GM21619 (cell line): ENCODE measurements around the gene B3GAT1.

ENCODE experiments used
- ATAC-seq: cut with Tn5 transposase; IDR thresholded peaks from one replicate; pipeline ENCODE4 v1.9.1; 2021; ENCODE audit not compliant: unreplicated experiment

B3GAT1 gene

GRCh38 chr11:134413043-134413825 lies 1.2 kb upstream of the B3GAT1 start:
- ATAC-seq: no peak

DNA sequence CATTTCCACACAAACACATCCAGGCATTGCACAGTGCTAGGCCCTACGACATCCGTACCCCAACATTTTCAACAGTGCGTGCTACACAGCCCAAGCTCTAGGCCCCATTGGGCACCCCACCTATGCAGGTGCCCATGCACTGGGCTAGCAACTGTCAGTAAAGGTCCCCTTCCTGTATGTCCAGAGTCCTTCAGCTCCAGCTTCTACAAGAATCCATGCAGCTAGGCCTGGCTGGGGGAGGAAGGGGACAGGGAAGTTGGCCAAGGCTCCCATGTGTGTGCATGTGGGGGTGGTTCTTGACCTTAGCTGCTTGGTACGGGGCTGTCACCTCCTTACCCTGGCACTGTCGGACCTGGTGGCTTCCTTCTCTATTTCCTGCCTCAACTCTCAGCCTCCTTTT lies 1.3 kb downstream of the B3GAT1 start:
- ATAC-seq: no peak

DNA sequence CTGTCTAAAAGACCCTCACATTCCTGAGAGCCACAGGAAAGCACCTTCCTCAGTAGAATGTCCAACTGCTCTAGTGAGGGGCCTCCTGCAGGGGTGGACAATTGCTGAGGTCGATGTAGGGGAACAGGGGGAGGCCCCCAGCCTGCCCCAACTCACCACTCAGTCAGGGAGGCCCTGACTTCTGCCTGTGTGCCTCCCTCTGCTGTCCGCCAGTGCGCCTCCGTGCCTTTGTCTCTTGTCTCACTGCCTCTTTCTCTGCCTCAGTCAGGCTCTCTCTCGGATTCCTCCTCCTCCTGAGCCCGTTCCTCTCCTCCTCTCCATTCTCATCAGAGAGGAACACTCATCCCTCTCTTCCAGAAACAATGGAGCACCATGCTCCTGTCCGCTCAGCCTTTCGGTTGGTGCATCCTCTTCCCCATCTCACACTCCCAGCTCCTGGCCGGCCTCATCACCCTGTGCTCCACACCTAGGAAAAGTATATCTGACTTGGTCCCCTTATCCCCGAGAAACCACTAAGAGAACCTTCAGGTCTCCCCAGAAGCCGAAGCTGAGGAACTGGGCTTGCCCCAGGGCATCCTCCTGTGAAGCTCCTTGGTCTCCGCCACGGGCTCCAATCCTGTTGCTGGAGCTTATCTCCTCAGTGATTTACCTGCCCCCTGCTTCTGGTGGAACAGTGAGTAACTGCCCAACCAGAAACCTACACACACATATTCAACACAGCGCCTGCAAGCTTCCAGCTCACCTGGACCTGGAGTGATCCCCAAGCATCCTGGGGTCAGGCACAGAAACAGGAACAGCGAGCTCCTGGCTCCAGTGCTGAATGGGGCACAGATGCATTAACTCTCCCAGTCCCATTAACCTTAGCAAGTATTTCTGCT lies 2.3 kb downstream of the B3GAT1 start:
- ATAC-seq: no peak

- ATAC-seq: no peak
Observed at GRCh38 chr11:134407923-134408322, 4.1 kb downstream of the B3GAT1 start.

DNA sequence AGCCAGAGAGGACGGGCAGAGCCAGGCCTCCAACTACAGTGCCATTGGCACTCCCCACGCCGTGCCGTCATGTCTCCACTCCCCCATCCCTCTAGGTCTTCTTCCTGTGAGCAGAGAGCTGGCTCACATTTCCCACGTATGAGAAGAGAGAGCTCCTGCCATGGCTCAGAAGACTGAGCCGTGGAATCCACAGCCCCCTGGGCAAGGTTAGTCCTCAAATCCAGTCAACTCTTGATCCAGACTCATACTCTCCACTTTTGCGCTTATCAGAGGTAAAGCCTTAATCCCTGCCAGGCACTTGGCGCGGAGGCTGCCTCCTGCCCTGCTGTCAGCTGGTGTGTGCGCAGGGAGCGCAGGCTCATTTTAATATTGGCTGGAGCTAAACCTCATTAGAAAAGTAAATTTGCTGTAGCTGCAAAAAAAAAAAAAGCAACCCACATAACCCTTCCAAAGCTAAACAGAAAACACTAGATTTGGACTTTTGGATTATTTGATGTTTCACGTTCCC lies 4.7 kb downstream of the B3GAT1 start:
- no peak for ATAC-seq

DNA sequence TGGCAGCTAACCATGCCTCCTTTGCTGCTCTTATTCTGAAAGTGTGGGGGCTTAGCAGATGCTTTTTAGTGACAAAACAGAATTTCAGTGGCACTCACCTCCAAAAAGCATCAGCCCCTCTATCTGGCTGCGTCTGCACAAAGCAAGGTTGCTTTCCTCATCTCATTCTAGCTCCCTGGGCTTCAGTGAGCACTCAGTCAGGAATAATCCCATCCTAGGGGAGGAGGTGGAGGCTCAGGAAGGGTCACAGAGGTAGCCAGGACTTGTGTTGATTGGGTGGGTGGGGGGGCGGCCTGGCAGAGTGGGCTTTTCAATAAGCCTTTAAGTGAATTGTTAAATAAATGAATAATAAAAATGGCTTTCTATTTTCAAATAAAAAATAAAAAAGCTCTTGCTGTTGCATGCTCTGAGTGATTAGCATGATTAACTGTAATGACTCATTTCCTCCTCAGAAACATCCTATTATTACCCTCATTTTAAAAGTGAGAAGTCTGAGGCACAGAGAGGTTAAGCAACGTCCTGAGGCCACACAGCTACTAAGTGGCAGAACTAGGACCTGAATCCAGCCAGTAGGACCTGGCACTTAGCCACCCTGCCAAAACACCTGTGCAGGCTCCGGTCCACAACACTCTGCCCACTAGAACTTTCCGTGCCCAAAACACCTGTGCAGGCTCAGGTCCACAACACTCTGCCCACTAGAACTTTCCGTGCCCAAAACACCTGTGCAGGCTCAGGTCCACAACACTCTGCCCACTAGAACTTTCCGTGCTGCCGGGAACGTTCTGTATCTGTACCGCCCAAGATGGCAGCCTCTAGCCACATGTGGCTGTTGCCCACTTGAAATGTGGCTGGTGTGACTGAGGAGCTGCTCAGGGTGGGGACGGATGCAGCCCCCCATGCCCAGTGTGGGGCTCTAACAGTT lies 5.5 kb downstream of the B3GAT1 start:
- no peak for ATAC-seq

- ATAC-seq: no peak
Observed at GRCh38 chr11:134405841-134406240, 6.2 kb downstream of the B3GAT1 start.

DNA sequence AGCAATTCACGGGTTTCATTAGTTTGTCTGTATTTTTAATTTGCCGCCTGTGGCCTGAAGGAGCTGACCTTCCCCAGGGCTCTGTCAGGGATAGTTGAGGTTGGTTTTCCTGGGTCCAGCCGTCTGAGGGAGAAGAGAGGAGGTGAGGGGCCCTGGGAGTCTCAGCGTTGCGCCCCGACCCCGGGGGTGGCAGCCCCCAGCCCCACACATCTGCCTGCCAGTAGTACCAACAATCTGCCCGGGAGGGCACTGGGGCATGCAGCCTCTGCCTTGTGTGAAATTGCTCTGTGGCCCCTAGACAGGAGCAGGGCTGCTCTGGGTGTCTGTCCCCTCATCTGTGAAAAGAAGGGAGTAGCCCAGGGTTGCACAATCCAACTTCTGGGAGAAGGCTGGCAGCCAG lies 6.6 kb downstream of the B3GAT1 start:
- no peak for ATAC-seq

- ATAC-seq: no peak
Observed at GRCh38 chr11:134404575-134405341, 7.3 kb downstream of the B3GAT1 start.

GRCh38 chr11:134402910-134403309 lies 9.1 kb downstream of the B3GAT1 start:
- no peak for ATAC-seq

GRCh38 chr11:134401825-134402809 lies 9.9 kb downstream of the B3GAT1 start:
- no peak for ATAC-seq

GRCh38 chr11:134399996-134400395 lies 12.0 kb downstream of the B3GAT1 start:
- ATAC-seq: no peak

- ATAC-seq: no peak
Observed at GRCh38 chr11:134399293-134399654, 12.8 kb downstream of the B3GAT1 start.

GRCh38 chr11:134398644-134399292 lies 13.3 kb downstream of the B3GAT1 start:
- no peak for ATAC-seq

DNA sequence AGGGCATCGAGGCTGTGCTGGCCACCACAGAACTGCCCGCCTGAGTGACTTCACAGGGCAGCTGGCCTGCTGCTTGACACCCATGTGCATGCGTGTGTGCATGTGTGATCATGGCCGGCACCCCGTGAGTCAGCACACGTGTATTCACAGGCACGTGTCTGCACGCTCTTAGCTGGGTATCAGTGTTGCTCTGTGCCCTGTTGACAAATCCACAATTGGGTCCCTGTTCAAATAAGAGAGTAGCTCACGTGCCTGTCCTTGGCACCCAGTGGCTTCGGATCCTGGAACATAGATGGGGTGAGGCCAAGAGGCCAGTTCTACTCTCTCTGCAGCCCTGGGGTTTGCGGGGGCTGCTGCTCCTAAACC lies 14.0 kb downstream of the B3GAT1 start:
- no peak for ATAC-seq

DNA sequence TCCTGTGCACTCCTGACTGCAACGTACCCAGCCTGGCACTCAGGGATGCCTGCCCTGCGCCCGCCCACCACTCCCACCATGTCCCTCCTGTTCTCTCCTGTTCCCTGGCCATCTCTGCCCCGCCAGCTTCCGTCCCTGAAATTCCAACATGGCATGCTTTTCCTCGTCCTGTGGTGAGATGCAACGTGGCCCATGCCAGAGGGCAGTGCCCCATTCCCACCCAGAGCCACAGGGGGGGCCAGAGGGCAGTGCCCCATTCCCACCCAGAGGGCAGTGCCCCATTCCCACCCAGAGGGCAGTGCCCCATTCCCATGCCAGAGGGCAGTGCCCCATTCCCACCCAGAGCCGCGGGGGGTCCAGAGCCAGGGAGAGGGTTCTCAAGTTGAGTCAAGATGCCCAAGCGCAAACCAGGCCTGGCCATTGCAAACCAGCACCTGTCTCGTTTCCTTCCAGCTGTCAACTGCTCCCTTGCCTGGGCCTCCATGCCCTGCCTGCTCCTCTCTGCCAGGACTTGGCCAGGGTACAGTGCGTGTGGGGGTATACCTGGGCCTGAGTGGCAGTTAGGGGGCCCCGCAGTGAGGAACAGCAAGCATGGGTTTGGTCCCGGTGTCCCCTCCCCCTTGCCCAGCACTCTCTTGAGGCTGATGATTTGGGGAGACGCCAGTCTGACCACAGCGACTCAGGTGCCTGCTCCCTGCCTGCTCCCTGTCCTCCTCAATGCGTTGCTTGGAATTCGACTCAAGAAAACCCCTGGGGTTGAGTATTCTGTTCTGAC lies 14.6 kb downstream of the B3GAT1 start:
- no peak for ATAC-seq

DNA sequence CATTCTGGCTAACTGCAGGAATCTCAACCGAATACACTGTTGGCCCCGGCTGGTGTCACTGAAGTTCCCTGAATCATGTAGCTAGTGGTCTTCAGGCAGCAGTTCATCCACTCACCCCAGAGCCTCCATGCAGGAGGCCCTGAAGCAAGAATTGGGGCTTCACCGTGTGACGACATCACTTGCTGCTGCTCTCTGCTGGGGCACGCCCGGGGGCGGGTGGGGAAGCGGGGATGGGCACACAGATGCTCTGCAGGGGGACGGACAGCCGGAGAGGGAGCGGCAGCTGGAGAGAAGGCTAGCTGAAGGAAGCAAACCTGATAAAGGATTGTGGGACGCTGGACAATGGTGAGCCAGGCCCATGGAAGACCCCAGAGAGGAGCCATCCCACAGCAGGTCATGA lies 17.0 kb downstream of the B3GAT1 start:
- ATAC-seq: no peak

DNA sequence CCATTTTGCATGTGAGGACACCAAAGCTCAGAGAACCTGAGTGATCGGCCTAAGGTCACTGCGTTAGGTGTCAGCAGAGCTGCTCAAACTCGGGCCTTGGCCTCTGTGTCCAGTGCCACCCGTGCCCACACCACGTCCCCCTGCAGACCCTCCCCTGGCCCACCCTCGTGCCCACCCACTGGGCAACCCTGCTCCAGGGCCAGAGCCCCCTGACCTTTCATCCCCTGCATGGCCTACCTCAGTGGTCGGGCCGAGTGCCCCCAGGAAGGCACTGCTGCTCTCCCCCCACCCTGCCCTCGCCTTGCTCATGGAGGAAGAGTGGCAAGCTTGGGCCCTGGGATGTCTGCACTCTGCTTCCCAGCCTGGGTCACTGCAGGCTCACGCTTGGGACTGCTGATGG lies 17.7 kb downstream of the B3GAT1 start:
- ATAC-seq: no peak
